HG02884 (cell line): ENCODE data around the gene STAB1.

Experiments
- ATAC-seq: cut with Tn5 transposase; IDR thresholded peaks from one replicate; pipeline ENCODE4 v1.9.1; 2021; ENCODE audit warnings: mild to moderate bottlenecking, moderate library complexity; ENCODE audit not compliant: unreplicated experiment

Gene STAB1

GRCh38 chr3:52484680-52485461 lies 10.3 kb upstream of the STAB1 start:
- ATAC-seq: no peak

GRCh38 chr3:52487050-52487787 lies 7.9 kb upstream of the STAB1 start:
- no peak for ATAC-seq

- ATAC-seq: no peak
Measured at GRCh38 chr3:52487788-52488691, 7.1 kb upstream of the STAB1 start.

- no peak for ATAC-seq
Measured at GRCh38 chr3:52488746-52489145, 6.4 kb upstream of the STAB1 start.

GRCh38 chr3:52489453-52489852 lies 5.7 kb upstream of the STAB1 start:
- no peak for ATAC-seq

- ATAC-seq: no peak
Measured at GRCh38 chr3:52490035-52490938, 4.9 kb upstream of the STAB1 start.

- ATAC-seq: no peak
Measured at GRCh38 chr3:52490939-52491526, 4.1 kb upstream of the STAB1 start.

- no peak for ATAC-seq
Measured at GRCh38 chr3:52492059-52492458, 3.1 kb upstream of the STAB1 start.

- no peak for ATAC-seq
Measured at GRCh38 chr3:52493232-52494017, 1.7 kb upstream of the STAB1 start.

GRCh38 chr3:52494445-52494844 lies 693 bp upstream of the STAB1 start:
- ATAC-seq: no peak

- ATAC-seq: no peak
Measured at GRCh38 chr3:52495777-52496602, 852 bp downstream of the STAB1 start.

GRCh38 chr3:52498137-52499054 lies 3.3 kb downstream of the STAB1 start:
- ATAC-seq: no peak

- no peak for ATAC-seq
Measured at GRCh38 chr3:52501046-52501445, 5.9 kb downstream of the STAB1 start.

- ATAC-seq: no peak
Measured at GRCh38 chr3:52502001-52502400, 6.9 kb downstream of the STAB1 start.

GRCh38 chr3:52502808-52503350 lies 7.7 kb downstream of the STAB1 start:
- ATAC-seq: no peak

GRCh38 chr3:52503788-52504424 lies 8.8 kb downstream of the STAB1 start:
- no peak for ATAC-seq
